ENCODE measurements around the gene CAMK2D. TPM values are rescaled to one million over a fixed set of nuclear protein-coding genes. Genes with fewer than 3 reads are reported as not detected.

CAMK2D gene
- total RNA-seq, 1 experiment from 2014 or later, result 9.0 TPM

- no peak overlapping the region for H3K4me2 ChIP-seq (ENCODE audit: insufficient read depth, insufficient read length, low read length)
- DNase-seq, result no peak
- peaks cover 0 to 3% of the 10 kb centered on the region in 2 experiments; a peak in 2 of 4 replicates for H3K4me1 Mint-ChIP-seq
- H3K23ac ChIP-seq (ENCODE audit: insufficient read length, low read depth, low read length), result no peak overlapping the region
- H2AFZ ChIP-seq (ENCODE audit: low read length), result no peak overlapping the region
- no peak overlapping the region for H4K5ac ChIP-seq (ENCODE audit: insufficient read length, low read depth, low read length)
- H2BK120ac ChIP-seq (ENCODE audit: low read depth, low read length, poor library complexity, severe bottlenecking), result no peak overlapping the region
- no peak overlapping the region for H3K18ac ChIP-seq (ENCODE audit: insufficient read length, low read depth, low read length)
- H4K8ac ChIP-seq (replicated peaks; ENCODE audit: insufficient read length, low read depth, low read length), result no peak overlapping the region
- H3K9ac ChIP-seq (ENCODE audit: extremely low read depth, insufficient read length, low read length), result no peak overlapping the region
- no peak overlapping the region for H2BK20ac ChIP-seq (ENCODE audit: low read depth, low read length, poor library complexity, severe bottlenecking)
- H3K4ac ChIP-seq (ENCODE audit: low read depth, low read length), result no peak overlapping the region
- H3K4me3 Mint-ChIP-seq, result no peak overlapping the region
- H2BK12ac ChIP-seq (ENCODE audit: insufficient read length, low read depth, low read length), result no peak overlapping the region
- no peak overlapping the region for H2AK5ac ChIP-seq (ENCODE audit: insufficient read length, low read length)
- no CpG with 5 or more reads among the region's 2 CpGs for WGBS (ENCODE audit: extremely low coverage, insufficient read length, low lambda C conversion rate)
- TF ChIP-seq CTCF (conservative IDR thresholded peaks at IDR 0.05), result peak; percentile 83
- no peak overlapping the region for H2BK5ac ChIP-seq (ENCODE audit: insufficient read length, low read length)
- H3K79me1 ChIP-seq (ENCODE audit: insufficient read depth, low read depth, low read length, poor library complexity, severe bottlenecking), result no peaks in the 10 kb centered on the region
- no peak overlapping the region for H2BK15ac ChIP-seq (ENCODE audit: low read depth, low read length)
- H3K4me1 ChIP-seq (ENCODE audit: insufficient read depth, low read length), result no peaks in the 10 kb centered on the region
- H3K27ac Mint-ChIP-seq, result no peak overlapping the region
- H3K9me3 Mint-ChIP-seq, result no peaks in the 10 kb centered on the region
- no peaks in the 10 kb centered on the region for H3K27me3 ChIP-seq (ENCODE audit: insufficient read depth, low read length)
- no peaks in the 10 kb centered on the region for H3K36me3 Mint-ChIP-seq (ENCODE audit: insufficient read depth in 1 of 3, low read depth in 3 of 3)
- H3K27ac ChIP-seq (ENCODE audit: insufficient read length, low read depth, low read length), result no peak overlapping the region
- H3K23me2 ChIP-seq (ENCODE audit: insufficient read length, low read depth, low read length, poor library complexity, severe bottlenecking), result no peaks in the 10 kb centered on the region
- no peaks in the 10 kb centered on the region for H3K27me3 Mint-ChIP-seq (ENCODE audit: low read depth)
- no peak overlapping the region for H4K91ac ChIP-seq (ENCODE audit: insufficient read length, low read depth, low read length)
- H3K9me3 ChIP-seq (ENCODE audit: control insufficient read depth, low read depth, low read length), result no peaks in the 10 kb centered on the region
- no peaks in the 10 kb centered on the region for H4K20me1 ChIP-seq (ENCODE audit: control insufficient read depth, insufficient read depth, insufficient read length)
- no peak overlapping the region for H3K56ac ChIP-seq (ENCODE audit: insufficient read length, low read depth, low read length)
- no peaks in the 10 kb centered on the region for H3K79me2 ChIP-seq (ENCODE audit: insufficient read depth, low read length)
- H3K14ac ChIP-seq (ENCODE audit: insufficient read depth, low read length), result no peak overlapping the region
- H3T11ph ChIP-seq (ENCODE audit: low read length), result no peak overlapping the region
These were observed 20.0 kb upstream of the CAMK2D start for GRCh38 chr4:113781439-113782040.
